Hippocampal formation (tissue), 2 donors: ENCODE data around the gene NXPH1.

Source experiments
- DNase-seq, 2 donors: peaks; one replicate each; lab custom pipeline; 2025; lab: John Stamatoyannopoulos, UW

NXPH1 gene

DNA sequence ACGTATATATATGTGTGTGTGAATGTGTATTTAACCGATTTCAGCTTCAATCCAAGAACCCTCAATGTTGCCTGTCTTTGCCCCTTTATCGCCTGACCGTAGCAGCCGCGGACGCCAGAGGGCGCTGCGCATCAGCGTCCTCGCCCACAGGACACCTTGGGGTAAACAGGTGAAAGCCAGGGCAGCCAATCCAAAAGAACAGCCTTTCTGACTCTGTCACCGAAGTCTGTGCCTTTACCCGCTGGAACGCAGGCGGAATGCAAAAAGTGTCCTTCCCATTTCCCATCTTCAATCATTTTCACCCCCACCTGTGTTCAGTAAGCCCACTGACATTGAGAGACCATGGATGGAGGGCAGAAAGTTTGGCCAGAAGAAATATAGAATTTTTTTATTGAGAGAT, 3.6 kb downstream of the NXPH1 start:
- no peak for DNase-seq

DNA sequence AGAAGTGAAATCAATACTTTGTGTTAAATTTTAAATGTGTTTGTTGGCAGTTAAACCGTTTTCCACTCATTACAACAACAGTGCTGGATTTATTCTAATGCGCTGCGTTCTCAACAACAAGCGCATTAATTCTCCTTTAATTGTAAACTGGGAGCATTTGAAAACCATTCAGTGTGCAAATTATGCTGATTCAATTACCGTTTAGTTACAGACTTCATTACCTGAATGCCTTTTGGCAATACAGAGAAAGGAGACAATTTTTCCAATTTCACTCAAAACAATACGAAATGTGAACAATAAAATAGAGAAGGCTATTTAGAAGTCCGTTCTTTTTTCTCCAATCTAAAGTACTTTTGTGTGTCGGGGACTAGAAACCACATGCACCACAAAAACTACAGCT, 4.2 kb downstream of the NXPH1 start:
- no peak for DNase-seq

GRCh38 chr7:8440670-8441069, 7.3 kb downstream of the NXPH1 start:
- DNase-seq, result no peak

- DNase-seq, result no peak
These were observed 7.9 kb downstream of the NXPH1 start for GRCh38 chr7:8441106-8441965.

DNA sequence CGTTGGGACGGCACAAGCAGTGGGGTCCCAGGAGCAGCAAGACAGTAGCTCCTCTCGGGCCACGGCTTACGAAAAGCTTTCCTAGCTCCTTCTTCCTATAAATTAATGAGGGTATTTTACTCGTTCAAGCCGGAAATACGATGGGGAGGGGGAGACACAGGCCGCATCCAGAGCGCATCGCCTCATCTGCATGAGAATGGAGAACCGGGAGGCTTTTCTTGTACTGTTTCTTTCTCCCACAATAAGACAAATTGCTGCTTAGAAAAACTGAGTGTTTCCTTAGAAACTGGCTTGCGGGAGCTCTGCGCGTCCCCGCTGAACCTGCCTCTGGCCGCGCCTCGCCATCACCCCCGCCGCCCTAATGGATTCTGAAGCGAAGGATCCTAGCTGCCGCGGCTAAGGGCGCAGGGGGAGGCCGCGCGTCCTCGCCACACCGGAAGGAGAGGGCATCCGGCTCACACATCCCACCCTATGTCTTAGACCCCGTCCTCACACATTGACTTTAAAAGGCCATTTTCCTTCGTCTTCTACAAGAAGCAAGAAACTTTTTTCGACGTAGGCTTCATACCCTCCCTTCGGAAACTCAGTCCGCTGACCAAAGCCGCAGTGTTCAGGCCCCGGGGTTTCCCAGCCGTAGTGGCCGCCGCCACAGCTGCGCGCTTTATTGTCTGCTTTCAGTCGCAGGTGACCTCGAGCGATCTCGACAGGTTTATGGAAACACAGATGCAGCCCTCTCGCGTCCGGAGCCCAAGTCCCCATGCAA, 8.8 kb downstream of the NXPH1 start:
- no peak for DNase-seq

GRCh38 chr7:8442814-8443304, 9.4 kb downstream of the NXPH1 start:
- peak; percentile 29 to 31 for DNase-seq

GRCh38 chr7:8443576-8444467, 10.4 kb downstream of the NXPH1 start:
- DNase-seq, result no peak

DNA sequence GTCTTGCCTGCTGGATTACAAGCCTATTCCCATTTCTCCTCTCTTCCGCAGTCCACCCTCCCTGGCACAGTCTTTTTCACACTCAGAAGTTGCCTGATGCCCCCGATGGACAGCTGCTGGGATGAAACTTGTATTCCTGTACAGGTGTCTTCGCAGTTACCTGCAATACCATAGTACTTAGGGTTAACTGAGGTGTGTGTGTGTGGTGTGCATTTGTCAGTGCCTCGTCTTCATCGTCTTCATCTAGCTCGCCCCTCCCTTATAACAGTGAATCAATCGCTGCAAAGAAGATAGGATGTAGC, 11.0 kb downstream of the NXPH1 start:
- DNase-seq, result no peak

- no peak for DNase-seq
These were observed 20.1 kb downstream of the NXPH1 start for GRCh38 chr7:8453535-8453934.

DNA sequence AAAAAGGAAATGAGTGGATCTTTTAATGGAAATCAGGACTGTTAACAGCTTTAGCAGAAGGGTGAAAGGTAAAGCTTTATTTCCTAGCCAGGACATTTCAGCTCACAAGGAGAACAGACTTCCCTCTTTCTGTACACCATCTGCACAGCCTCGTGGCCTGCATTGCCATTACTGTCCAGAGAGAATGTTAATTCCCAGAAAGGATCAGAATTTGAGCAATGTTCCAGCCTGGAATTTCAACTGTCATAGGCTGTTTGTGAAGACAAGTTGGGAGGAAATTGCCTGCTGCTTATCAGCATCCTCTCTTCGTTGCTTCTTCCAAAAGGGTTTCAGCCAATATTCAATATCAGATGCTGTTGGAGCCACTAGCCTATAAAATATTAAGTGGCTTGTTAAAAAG, 22.0 kb downstream of the NXPH1 start:
- no peak for DNase-seq

GRCh38 chr7:8462309-8462708, 28.9 kb downstream of the NXPH1 start:
- no peak for DNase-seq

- no peak for DNase-seq
These were observed 31.9 kb downstream of the NXPH1 start for GRCh38 chr7:8465338-8465737.

DNA sequence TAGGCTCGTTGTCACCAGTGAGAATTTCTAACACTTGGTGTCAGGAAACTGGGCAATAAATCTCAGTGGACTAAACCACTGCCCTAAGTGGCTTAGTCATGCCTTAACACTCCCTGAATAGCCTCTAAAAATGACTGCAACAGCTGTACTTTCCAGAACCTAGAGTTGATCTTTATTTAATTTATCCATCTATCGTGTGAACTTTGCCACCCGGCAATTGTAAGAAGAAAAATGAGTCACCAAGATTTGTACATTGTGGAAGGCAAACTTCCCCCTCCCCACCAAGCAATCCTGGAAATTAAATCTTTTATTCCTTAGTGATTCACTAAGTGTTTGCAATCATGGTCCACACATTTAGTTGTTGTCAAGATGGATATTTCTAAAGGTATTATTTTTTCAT, 47.1 kb downstream of the NXPH1 start:
- no peak for DNase-seq

DNA sequence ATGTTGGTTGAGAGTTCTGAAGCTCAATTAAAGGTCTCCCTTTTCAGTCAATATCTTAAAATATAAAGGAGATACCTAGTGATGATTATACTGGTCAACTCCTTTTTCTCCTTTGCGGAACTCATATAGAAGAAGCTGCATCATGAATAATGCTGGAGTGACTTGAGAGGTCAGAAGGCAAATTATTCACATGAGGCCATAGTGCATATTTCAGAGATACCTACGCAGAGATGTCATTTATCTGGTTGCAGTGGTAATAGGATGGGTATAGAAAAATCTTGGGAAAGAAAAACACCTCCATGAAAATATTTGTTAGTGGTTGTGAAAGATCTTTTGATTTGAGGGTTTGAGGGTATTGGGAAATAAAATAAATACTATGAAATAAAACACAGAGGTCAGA, 47.7 kb downstream of the NXPH1 start:
- no peak for DNase-seq

GRCh38 chr7:8481752-8482446, 48.5 kb downstream of the NXPH1 start:
- DNase-seq, result no peak

DNA sequence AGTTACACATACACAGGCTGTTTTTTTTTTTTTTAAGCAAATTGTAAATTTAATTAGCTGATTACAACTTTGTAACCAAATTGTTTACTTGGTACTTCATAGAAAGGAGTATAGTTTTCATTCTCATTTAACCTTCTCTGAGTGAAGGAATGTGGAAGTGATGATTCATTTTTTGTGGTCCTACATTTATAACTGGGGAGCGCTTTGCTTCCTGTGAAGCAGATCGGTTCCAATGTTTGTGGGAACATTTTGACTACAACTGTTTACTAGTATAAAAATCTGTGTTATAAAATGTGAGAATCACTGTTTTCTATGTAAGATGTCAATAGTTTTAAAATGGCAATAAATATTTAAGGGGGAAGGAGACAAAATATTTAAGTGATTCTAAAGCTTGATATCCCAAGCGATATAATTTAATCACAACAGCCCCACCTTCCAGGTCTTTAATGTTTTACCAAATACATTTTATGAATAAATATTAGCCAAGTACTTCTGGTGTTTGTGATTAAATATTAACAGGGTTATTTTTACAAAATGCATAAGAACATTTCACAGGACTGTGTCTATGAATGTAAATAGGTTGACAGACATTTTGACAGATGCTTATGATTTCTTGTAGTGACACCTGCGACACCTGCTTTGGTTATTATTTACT, 57.1 kb downstream of the NXPH1 start:
- DNase-seq, result no peak

GRCh38 chr7:8491106-8491505, 57.7 kb downstream of the NXPH1 start:
- no peak for DNase-seq

GRCh38 chr7:8491544-8492489, 58.4 kb downstream of the NXPH1 start:
- no peak for DNase-seq

- no peak for DNase-seq
These were observed 65.7 kb downstream of the NXPH1 start for GRCh38 chr7:8499128-8499527.

GRCh38 chr7:8500286-8500685, 66.9 kb downstream of the NXPH1 start:
- DNase-seq, result no peak
